B cell (primary cell): ENCODE results near the gene TMEM116.

Experiments used
- EZH2 ChIP-seq: IDR thresholded peaks from 2 replicates; pipeline ENCODE4 v1.6.1; 2012; ENCODE audit warnings: borderline replicate concordance, low read depth, mild to moderate bottlenecking, moderate library complexity, low read length; ENCODE audit not compliant: insufficient read depth, poor library complexity, severe bottlenecking
- TF ChIP-seq, protein P1 (sequence below): fragments of 200-600 bp; IDR thresholded peaks from one replicate; pipeline ENCODE4 v1.8.0; 2022; ENCODE audit warnings: antibody characterized with exemption, mild to moderate bottlenecking

DNA sequence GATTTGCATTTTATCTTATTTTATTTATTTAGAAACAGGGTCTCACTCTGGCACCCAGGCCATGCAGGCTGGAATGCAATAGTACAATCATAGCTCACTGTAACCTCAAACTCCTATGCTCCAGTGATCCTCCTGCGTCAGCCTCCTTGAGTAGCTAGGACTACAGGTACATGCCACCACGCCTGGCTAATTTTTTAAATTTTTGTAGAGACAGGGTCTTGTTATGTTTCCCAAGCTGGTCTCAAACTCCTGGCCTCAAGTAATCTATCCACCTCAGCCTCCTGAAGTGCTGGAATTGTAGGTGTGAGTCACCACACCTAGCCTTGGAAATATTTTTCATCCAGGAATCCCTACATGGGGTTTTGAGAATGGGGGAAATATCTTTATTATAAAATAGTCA lies 86.3 kb downstream of the TMEM116 start:
- no peak for TF ChIP-seq EZH2
- TF ChIP-seq, protein P1, sequence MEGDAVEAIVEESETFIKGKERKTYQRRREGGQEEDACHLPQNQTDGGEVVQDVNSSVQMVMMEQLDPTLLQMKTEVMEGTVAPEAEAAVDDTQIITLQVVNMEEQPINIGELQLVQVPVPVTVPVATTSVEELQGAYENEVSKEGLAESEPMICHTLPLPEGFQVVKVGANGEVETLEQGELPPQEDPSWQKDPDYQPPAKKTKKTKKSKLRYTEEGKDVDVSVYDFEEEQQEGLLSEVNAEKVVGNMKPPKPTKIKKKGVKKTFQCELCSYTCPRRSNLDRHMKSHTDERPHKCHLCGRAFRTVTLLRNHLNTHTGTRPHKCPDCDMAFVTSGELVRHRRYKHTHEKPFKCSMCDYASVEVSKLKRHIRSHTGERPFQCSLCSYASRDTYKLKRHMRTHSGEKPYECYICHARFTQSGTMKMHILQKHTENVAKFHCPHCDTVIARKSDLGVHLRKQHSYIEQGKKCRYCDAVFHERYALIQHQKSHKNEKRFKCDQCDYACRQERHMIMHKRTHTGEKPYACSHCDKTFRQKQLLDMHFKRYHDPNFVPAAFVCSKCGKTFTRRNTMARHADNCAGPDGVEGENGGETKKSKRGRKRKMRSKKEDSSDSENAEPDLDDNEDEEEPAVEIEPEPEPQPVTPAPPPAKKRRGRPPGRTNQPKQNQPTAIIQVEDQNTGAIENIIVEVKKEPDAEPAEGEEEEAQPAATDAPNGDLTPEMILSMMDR, result no peak
